ENCODE data around the gene ASRGL1.

The ASRGL1 gene

DNA sequence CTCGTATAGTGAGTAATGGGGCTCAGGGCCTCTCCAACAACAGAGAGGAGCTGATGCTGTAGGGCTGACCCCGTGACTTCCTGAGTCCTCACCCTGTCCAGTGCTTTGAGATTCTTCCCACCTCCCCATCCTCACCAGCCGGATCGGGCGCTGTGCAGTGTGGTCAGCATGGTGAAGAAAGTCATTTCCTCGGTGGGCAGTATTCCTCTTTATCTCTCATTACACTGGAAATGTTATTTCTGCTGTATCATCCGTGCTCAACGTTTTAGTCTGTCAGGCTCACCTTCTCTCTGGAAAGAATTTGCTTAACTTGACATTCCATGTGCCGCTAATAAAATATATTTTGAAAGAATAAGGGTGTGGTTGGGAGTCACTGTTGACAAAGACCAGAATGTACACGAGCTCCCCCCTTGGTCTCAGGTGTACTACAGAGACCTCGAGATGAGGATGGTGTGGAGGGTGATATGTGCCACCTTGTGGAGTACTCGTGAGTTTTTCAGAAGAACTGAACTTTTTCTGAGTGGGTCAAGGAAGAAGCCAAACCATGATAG, 55.9 kb downstream of the ASRGL1 start:
- no peak for DNase-seq

DNA sequence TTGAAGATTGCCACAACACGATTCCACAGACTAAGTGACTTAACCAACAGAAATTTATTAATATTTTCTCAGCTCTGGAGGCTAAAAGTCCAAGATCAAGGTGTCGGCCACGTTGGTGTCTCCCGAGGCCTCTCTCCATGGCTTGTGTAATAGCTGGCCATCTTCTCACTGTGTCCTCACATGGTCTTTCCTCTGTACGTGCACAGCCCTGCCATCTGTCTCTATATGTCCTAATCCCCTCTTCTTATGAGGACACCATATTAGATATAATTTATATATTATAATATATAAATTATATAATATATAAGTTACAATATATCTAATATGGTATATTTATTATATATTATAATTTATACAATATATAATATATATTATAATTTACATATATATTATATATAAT, 56.5 kb downstream of the ASRGL1 start:
- no peak for DNase-seq

GRCh38 chr11:62394825-62395538, 57.7 kb downstream of the ASRGL1 start:
- DNase-seq = peak; percentile 80 to 83

GRCh38 chr11:62395885-62396551, 58.8 kb downstream of the ASRGL1 start:
- no peak for DNase-seq

DNA sequence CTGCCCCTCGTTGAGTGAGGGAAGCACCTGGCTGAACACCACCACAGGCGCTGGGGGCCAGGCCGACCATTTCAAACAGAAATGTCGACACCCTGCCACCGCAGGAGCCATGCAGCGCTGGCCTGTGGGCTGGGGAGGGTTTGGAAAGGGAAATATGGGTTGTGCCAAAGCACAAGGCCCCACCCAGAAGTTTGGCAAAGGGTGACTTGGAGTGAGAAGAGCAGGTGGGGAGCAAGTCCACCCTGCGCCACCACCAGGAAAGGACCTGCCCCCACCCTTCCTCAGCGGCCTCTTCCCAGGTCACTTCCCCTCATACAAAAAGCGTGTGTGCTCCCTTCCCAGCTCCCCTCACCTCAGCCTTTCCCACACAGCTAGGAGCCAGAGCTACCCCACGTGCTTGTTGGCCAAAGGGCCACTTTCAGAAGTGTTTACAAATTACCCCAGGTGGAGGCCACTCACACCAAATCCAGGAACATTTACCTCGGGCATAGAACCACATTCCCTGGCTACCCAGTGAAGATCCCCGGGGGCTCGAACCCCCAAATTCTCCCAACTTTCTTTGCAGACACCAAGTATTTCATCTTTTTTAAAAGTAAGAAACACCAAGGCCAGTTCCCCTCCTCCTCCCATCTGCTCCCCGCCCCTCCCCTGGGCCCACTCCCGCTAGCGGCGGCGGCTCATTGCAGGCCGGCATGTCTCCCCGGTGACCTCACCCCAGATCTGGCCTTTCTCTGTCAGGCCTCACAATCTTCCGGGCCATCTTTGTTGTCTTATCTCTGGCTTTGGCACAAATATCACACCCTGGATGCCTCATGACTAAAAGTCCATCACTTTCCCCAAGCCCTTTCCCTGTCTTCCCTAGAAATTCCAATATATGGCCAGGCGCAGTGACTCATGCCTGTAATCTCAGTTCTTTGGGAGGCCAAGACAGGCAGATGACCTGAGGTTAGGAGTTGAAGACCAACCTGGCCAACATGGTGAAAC, 61.1 kb downstream of the ASRGL1 start:
- DNase-seq = peak; percentile 26 to 30

DNA sequence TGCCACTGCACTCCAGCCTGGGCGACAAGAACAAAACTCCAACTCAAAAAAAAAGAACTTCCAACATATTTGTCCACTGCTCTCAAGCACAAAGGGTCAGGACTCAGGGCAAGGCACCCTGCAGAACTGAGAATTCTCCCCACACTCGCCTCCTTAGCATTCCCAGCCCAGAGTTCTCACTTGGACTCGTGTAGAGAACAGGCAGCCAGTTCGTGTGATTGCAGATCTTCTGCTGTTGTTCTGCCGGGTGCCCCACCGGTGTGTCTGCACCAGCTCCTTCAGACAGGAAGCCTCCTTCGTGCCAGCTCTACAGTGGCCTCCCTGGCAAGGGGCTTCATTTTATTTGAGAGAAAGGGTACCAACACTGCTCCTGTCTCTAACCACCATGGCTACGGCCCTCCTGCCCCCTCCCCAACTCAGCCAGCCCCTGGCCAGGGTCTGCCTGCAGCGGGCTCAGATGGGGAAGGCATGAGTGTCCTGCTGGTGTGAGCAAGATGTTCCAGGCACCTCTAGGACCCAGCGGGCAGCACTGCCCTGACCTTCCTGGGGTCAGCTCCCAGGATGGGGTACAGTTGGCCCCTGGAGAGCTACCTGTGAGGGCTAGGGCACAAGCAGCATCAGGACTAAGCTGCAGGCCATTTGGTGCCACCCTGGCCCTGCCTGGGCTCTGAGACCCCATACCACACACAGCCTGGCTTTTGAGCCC, 62.1 kb downstream of the ASRGL1 start:
- DNase-seq = no peak

GRCh38 chr11:62399878-62400266, 62.6 kb downstream of the ASRGL1 start:
- no peak for DNase-seq

GRCh38 chr11:62400281-62400680, 63.0 kb downstream of the ASRGL1 start:
- DNase-seq = no peak

DNA sequence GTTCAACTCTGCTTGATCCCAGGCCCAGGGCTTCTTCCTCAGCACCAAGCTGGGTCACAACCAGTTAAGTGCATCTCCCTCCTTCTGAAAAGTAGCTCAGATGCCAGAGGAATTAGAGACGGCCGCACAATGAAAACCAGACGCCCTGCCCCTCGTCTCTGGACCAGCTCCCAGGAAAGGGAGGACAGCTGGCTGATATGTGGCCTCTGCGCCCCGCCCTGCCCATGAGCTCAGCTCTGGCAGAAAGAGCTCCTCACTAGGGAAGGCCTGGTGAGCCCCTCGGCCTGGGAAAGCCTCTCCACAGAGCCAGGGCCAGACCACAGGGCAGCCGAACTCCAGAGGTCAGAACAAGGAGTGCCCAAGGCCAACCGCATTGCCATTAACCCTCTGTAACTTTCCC, 63.5 kb downstream of the ASRGL1 start:
- no peak for DNase-seq

DNA sequence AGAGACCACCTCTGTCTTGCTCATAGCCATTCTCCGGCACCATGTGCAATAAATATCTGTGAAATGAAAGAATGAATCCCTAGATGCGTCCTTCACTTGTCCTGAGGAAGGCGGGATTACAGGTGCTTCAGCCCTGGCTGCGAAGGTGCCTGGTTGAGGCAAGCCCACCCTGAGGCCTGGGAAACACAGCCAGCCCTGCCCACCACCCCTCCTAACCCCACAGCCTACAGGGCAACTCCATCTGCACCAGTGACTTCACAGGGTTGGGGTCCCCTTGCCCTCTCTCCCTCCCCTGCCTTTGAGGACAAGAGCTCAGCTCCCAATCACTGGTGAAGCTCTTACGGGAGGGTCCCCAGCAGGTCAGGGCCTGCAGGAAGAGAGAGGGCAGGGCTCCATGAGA, 64.1 kb downstream of the ASRGL1 start:
- no peak for DNase-seq

- DNase-seq = no peak
Observed at GRCh38 chr11:62401811-62402210, 64.6 kb downstream of the ASRGL1 start.

DNA sequence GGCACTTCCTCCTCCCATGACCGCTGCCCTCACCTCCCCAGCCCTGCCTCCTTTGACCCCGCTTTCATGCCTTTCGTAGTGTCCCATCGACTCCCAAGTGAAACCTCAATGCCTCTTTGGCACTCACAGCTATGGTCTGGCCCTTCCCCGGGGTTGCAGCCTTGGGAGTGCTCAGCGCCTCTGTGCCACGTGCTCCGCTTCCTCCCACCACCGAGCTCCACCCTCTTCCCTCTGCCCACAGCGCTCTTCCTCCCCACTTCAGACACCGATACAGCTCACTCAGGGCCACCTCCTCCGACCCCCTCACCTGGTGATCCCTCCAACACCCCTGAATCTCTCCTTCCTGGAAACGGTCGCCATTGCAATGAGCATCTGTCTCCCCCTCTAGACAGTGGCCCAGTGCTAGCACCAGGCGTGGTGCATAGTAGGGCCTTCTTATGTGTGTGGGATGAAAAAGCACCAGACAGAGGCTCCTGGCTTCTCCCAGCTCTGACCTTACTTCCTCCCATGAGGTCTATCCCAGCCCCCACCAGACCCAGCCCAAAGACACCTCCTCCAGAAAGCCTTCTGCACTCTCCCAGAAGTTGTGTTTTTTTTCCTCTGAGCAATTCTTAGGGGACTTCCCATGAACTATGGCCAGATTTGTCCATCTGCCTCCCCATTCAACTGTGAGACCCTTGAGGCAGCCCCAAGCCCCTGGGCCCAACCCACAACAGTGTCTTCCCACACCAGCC, 65.1 kb downstream of the ASRGL1 start:
- peak; percentile 53 to 78 for DNase-seq

- DNase-seq = no peak
Observed at GRCh38 chr11:62402960-62403730, 65.9 kb downstream of the ASRGL1 start.

DNA sequence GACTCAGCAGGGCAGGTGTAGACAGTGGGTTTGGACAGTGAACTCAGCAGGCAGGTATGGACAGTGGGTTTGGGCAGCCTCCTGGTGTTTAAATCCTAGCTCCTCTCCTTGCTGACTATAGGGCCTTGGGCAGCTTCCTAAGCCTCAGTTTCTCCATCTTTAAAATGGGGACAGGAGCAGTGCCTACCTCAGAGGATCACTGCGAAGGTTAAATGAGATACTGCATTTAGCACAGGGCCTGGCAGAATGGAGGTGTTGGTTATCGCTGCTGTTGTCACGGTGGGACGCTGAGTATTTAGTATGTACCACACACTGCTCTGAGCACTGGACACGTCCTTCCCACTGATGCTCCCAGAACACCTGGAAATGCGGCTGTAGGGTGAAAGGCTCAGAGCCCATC, 67.2 kb downstream of the ASRGL1 start:
- no peak for DNase-seq

GRCh38 chr11:62404901-62405300, 67.7 kb downstream of the ASRGL1 start:
- no peak for DNase-seq

DNA sequence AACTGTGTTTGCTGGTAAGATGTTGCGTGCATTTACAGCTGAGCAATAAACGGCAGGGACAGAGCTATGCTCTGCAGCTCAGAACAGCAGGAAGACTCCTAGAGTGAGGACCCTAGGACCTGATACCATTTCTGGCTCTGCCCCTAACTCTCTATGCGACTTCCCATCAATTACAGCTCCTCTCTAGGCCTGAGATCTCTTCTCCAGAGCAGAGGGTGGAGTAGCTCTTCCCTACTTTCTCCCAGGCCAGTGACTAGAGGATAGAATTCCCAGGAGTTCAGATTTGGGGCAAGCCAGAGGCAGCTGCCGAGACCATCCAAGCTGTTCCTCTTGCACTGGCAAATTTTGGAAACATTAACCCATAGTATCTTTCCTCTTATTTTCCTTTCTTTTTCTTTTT, 68.8 kb downstream of the ASRGL1 start:
- DNase-seq = no peak

- no peak for DNase-seq
Observed at GRCh38 chr11:62409831-62410230, 72.6 kb downstream of the ASRGL1 start.

- DNase-seq = no peak
Observed at GRCh38 chr11:62410972-62411371, 73.7 kb downstream of the ASRGL1 start.

GRCh38 chr11:62411524-62411923, 74.3 kb downstream of the ASRGL1 start:
- DNase-seq = no peak

DNA sequence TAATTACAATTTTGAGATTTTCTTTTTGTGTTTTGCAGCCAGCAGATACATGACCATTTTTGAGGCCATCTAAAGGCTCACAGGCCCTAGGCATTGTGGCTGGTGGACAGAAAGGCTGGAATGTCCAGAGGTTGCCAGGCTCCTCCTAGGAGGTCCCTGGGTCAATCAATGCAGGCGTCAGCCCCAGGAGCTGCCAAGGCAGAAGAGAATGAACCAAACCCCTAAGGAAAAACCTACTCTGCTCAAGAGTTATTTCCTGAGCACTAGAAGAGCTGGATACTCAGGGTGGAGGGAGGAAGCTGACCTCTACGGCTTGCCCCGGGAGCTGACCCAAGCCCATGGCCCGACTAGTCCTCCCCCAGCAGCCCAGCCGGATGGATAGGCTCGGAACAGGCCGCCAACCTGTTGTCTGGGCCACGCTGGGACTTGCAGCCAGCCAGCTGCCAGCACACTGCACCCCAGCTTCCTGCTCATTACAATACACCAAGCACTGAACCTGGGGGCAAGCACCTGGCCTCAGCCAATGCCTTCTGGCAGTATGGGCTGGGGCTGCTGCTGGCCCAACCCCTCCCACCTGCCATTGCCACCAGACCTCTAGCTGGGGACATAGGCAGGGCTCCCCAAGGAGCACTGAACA, 75.9 kb downstream of the ASRGL1 start:
- DNase-seq = no peak

All from inflammatory macrophage (primary cell).